ENCODE results near the gene ATP6V0E2.

GRCh38 chr7:149838224-149838991 is 35.4 kb upstream of the ATP6V0E2 start, which contains the start of gene ZNF862:
- no peak for TF ChIP-seq EZH2 (IDR thresholded peaks at IDR 0.05; ENCODE audit: borderline replicate concordance, low read length)
- TF ChIP-seq, protein P1, sequence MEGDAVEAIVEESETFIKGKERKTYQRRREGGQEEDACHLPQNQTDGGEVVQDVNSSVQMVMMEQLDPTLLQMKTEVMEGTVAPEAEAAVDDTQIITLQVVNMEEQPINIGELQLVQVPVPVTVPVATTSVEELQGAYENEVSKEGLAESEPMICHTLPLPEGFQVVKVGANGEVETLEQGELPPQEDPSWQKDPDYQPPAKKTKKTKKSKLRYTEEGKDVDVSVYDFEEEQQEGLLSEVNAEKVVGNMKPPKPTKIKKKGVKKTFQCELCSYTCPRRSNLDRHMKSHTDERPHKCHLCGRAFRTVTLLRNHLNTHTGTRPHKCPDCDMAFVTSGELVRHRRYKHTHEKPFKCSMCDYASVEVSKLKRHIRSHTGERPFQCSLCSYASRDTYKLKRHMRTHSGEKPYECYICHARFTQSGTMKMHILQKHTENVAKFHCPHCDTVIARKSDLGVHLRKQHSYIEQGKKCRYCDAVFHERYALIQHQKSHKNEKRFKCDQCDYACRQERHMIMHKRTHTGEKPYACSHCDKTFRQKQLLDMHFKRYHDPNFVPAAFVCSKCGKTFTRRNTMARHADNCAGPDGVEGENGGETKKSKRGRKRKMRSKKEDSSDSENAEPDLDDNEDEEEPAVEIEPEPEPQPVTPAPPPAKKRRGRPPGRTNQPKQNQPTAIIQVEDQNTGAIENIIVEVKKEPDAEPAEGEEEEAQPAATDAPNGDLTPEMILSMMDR (IDR thresholded peaks at IDR 0.05; ENCODE audit: low read length), result no peak

Measured in OCI-LY1 (cell line).